HPDE6-E6E7 (cell line): ENCODE data around the gene IMPACT.

ENCODE experiments used
- DNase-seq: peaks from one replicate; pipeline ENCODE4 v3.0.0; 2011; ENCODE audit warnings: missing footprints; ENCODE audit errors: extremely low spot score

The IMPACT gene, protein sequence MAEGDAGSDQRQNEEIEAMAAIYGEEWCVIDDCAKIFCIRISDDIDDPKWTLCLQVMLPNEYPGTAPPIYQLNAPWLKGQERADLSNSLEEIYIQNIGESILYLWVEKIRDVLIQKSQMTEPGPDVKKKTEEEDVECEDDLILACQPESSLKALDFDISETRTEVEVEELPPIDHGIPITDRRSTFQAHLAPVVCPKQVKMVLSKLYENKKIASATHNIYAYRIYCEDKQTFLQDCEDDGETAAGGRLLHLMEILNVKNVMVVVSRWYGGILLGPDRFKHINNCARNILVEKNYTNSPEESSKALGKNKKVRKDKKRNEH

DNA sequence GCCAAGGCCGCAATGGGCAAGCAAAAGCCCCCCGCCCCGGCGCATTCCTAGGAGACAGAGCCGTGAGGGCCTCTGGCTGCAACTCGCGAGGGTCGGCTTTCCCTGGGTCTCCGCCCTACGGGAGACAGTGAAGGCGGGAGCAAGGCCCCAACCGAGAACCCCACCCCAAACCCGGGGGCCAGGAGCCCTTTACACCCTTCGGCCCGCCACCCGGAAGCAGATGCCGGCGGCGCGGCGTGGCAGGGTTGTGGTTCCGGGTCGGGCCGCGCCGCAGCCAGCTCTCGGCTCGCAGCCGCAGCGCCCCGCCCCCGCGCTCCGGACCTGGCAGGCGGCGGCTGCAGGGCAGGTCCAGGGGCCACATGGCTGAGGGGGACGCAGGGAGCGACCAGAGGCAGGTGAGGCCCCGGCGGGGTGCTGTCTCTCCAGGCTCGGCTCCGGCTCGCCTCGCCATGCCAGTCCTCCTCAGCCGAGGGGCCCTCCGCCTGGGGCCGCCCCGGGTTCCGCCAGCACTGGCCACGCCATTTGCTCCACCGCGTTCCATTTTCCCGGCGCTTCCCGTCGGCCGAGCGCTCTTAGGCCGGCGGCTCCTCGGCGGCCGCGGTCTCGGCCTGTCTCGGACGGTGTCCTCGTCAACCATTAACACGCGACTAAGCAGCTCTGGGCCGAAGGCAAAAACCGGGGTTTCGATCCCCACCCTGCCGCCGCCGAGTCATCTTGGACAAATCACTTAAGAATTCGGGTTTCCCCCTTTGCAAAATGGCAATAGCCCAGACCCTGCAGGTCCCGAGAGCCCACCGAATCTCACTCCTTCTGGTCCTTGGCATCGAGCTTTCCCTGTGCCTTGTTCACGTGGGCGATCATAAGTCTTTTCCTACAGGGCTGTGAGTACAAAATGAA, at the start of gene IMPACT:
Gene IMPACT (plus strand): TSS at position 273 of the 897 bp plus-strand sequence. CDS start 87 bp downstream, at position 360.
- DNase-seq, result peak; percentile 79

DNA sequence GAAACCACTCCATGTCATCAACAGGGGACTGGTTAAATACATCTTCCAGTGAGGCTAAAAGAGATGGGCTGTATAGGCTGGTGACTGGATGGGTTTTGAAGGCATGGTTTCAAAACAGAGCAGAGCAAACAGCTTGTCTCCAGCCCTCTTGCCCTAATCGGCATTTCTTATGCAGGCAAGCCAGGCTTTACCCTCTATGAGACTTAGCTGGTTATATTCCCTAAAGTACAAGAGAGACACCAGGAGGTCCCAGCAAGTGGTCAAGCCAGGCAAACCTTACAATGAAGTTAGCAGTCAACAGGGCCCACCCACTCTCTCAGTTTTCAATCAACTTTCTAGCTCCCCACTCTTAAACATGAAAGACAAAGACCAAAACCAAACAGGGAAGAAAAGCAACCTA, 47.9 kb upstream of the IMPACT start:
- DNase-seq, result no peak

DNA sequence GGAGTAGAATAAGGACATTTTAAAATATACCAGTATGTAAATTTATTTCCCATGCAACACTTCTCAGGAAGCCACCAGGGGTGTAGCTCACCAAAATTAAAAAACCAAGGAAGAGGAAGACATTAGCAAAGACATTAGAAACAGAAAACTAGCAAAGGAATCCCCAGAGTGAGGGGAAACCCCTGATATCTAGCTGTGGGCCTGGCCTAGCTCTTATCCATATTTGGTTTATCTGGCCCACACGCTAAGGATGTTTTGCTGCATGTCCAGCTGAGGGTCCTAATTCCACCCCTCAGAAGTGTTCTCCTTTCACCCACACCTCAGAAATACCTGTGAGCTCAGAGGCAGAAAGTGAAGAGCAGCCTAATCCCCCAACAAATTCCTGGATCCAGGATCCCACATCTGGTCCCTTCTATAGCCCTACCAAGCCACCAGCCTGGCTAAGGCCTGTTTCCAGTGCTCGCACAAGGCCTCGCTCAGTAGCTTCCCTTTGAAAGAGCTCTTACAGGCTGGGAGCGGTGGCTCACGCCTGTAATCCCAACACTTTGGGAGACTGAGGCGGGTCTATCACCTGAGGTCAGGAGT, 46.2 kb upstream of the IMPACT start:
- DNase-seq, result no peak

GRCh38 chr18:24381126-24381525, 45.3 kb upstream of the IMPACT start:
- DNase-seq, result no peak

- DNase-seq, result no peak
Observed at GRCh38 chr18:24386681-24387080, 39.8 kb upstream of the IMPACT start.

DNA sequence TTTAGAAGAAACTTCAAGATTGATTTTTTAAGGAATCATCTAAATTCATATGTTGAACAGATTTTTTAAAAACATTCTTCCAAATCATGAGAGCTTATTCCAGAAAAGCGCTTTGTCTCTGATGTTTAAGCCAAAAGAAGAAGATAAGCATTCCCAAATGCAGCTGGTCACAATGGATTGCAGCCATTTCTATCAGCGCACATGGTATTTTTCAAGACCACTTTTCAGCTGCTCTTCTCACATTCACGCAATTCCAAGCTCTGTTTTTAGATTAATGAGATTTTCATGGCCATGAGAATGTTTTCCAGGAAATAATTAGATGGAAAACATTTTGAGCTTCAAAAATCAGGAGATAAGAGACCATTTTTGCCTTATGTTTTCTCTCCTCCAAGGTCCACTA, 37.5 kb upstream of the IMPACT start:
- DNase-seq, result no peak

DNA sequence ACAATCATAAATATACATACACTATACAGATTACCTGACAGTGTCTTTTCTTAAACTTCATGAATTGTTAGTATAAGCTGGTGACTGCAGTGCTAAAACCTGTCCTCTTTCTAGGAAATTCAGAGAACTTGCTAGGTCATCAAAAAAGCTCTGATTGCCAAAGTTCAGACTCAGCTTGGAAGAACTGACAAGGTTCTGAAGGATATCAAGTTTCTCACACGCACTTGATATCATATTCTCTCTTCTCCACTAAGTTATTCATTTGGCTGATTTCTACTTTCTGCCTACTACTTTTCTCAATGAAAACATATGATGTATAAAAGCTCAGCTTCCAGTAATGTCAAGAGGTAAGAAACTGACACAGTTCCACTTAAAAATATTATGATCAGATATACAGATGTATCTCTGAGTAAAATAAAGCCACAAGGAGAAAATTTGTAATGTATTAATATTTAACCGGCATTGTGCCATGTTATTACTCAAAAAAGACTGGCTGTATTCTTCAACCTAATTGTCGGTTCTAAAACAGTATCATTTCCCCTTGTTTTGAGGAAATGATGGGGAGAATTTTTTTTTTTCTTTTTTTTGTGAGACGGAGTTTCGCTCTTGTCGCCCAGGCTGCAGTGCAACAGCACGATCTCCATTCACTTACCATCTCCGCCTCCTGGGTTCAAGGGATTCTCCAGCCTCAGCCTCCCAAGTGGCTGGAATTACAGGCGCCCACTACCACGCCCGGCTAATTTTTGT, 31.2 kb upstream of the IMPACT start:
- DNase-seq, result no peak

- no peak for DNase-seq
Observed at GRCh38 chr18:24396082-24396633, 30.3 kb upstream of the IMPACT start.

- peak; percentile 27 for DNase-seq
Observed at GRCh38 chr18:24397131-24397693, 29.3 kb upstream of the IMPACT start.

DNA sequence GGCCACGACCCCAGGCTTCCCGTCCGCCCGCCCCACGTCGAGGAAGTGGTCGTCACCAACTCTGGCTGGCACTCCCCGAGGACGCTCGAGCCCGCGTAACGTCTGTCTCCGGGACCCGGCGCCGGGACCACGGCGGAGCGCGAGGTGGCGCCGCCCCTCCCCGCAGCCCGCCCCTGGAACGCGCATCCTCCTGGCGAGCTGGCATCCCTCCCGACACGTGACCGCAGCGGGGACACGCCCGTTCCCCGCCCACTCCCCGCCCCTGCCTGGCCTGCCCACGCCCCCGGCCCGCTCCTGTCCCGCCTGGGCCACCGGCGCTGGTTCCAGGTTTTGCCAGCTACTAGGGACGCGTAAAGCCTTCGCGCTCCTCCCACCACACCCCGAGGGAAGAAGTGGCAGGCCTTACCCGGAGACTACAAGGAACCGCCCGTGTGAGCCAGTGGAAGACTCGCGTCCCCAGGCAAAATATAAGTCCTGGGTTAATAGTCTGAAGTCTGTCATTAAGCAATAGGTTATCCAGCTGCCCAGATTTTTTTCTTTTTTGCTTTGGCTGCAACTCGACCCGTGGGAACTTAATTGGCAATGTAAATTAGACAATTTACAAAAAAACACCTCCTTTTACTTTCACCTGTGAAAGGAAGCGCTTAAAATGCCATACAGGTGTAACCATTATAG, 28.6 kb upstream of the IMPACT start, which contains the start of gene OSBPL1A:
Gene OSBPL1A (minus strand): TSS at position 131 of the 675 bp plus-strand sequence. CDS start 20,291 bp downstream, outside the sequence.
- peak; percentile 81 for DNase-seq

GRCh38 chr18:24398540-24398939, 27.9 kb upstream of the IMPACT start:
- no peak for DNase-seq

- DNase-seq, result no peak
Observed at GRCh38 chr18:24400587-24400986, 25.9 kb upstream of the IMPACT start.

DNA sequence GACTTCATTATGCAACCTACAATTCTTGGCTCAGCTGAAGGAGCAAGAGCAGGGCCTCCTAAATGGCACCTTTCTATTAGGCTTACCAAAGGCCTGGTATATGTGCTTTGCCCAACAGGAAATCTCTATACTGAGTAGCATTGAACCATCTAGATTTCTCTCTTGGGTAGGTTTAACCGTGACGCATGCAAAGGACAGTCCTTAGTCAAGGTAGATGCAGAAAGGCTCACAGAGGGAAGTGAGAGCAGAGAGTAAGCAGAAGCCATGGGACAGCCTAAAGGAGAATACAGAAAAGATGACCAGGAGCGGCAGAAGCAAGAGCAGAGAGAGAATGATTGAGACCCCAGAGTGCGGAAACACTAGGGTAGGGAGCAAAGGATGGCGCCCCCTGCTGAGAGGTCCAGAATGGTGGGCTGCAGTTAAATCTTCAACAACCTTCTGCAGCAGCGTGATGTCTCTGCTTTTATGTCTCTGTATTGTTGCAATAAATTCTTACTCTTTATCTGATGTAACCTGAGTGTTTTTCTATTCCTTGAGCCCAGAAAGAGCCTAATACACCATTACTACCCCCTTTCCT, 24.2 kb upstream of the IMPACT start:
- DNase-seq, result no peak

DNA sequence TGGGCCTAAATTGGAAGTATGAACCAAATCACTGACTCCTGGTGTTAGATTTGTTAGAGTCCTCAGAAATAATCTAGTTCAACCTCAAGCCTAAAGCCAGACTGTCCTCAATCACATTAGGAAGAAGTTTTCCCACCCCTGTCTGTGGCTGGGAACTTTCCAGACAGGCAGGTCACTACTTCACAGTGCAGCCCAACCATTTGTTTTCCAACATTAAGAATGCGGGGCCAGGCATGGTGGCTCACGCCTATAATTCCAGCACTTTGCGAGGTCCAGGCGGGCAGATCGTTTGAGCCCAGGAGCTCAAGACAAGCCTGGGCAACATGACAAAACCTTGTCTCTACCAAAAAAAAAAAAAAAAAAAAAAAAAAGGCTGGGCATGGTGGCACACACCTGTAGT, 23.4 kb upstream of the IMPACT start:
- DNase-seq, result no peak

GRCh38 chr18:24404591-24404990, 21.9 kb upstream of the IMPACT start:
- no peak for DNase-seq

DNA sequence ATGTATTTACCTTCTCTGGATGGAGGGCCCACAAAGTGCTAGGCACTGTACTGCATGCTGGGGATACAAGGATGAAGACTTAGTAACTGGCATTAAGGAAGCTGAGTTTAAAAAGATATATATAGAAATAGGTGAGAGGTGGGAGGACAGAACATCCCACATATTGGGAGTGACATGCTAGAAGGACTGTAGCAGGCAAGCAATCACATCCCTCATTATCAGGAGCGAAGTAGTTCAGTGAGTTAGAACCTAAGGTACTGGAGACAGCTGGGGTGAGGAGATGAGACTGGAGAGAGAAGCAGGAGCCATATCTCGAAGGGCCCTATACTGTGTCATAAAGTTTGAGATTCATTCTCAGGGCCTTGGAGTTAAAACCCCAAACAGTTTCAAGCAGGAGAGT, 18.0 kb upstream of the IMPACT start:
- no peak for DNase-seq

DNA sequence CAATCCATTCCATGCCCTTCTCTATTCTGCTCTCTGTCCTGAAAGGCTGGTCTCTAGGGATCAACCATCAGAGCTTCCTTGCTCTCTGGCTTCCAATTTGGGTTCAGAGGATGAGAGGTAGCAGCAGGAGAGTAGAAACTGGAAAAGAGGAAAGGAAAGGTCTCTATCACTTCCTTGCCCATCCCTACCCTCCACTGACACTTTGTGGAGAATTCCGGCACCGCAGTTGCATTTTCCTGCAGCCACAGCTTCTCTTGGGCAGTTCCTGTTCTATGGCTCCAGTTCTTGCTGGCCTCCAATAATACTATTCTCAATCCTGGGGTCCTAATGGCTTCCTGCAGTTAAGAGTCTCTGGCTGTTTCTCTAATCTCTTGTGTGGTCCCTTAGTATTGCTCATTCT, 13.3 kb upstream of the IMPACT start:
- DNase-seq, result peak; percentile 32

GRCh38 chr18:24414349-24415003, 12.0 kb upstream of the IMPACT start:
- DNase-seq, result no peak

DNA sequence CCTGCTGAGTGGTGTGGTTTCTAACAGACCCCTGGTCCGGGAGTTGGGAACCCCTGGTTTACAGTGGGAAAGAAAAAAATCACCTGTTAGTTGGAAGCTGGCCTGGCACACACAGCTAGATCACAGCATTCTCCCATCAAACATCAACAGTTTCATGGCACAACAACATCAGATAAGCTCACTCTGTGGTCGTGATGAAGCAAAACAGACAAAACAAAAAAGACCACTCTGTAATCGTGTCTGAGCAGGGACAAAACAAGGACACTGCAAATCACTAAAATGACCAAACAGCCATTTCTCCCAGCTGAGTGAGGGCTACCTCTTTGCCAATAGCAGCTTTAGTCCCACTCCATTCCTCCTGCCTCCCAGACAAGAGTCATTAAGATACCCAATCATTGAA, 9.0 kb upstream of the IMPACT start:
- DNase-seq, result no peak

GRCh38 chr18:24420551-24420950, 5.9 kb upstream of the IMPACT start:
- DNase-seq, result no peak
